Lower leg skin (tissue), 3 donors: ENCODE data around the gene GNPNAT1.

Experiments used
- POLR2A ChIP-seq, 2 donors: fragments of 450-650 bp; IDR thresholded peaks; one replicate each; pipeline ENCODE4 v1.6.1; 2016 to 2017; ENCODE audit warnings: antibody characterized with exemption in 2 of 2, mild to moderate bottlenecking in 1 of 2, moderate library complexity in 1 of 2
- TF ChIP-seq, protein P1 (sequence below), 3 donors: fragments of 450-650 bp; IDR thresholded peaks; one replicate each; pipeline ENCODE4 v1.5.1; 2016; ENCODE audit warnings: antibody characterized with exemption in 3 of 3, mild to moderate bottlenecking in 3 of 3, moderate library complexity in 2 of 3

DNA sequence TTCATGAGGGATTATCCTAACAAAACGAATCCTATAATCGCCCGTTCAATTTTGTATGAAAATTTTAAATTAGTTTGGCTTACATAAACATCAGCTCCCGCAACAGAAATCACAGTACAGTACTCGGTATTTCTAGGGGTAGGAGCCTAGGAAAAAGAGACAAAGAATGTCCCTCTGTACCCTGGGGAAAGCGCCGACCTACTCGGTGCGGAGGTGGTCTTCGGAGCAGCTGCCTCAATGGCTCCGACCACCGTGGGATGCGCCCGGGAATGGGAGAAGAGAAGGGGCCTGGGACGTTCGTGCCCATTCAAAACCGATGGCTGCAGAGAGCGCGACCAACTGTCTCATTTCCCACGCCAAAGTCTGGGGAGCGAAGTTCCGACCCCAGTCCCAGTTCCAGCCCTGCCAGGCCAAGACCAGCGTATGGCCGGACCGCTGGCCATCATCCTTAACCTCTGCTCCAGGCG, 618 bp downstream of the GNPNAT1 start:
- no peak for TF ChIP-seq POLR2A (IDR thresholded peaks at IDR 0.05)
- TF ChIP-seq, protein P1, sequence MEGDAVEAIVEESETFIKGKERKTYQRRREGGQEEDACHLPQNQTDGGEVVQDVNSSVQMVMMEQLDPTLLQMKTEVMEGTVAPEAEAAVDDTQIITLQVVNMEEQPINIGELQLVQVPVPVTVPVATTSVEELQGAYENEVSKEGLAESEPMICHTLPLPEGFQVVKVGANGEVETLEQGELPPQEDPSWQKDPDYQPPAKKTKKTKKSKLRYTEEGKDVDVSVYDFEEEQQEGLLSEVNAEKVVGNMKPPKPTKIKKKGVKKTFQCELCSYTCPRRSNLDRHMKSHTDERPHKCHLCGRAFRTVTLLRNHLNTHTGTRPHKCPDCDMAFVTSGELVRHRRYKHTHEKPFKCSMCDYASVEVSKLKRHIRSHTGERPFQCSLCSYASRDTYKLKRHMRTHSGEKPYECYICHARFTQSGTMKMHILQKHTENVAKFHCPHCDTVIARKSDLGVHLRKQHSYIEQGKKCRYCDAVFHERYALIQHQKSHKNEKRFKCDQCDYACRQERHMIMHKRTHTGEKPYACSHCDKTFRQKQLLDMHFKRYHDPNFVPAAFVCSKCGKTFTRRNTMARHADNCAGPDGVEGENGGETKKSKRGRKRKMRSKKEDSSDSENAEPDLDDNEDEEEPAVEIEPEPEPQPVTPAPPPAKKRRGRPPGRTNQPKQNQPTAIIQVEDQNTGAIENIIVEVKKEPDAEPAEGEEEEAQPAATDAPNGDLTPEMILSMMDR (IDR thresholded peaks at IDR 0.05): no peak
